DOHH2 (cell line): Measurements from ENCODE around the gene TRIP4.
"Not testable (repeated sequence)": the region's sequence is repeated elsewhere in the genome, so short reads cannot be mapped to it uniquely, and the experiment has no call there.

Source experiments
- H3F3A ChIP-seq: fragments of 200-600 bp; sonication (generic), shearing (Covaris generic); 2 replicates; pipeline ENCODE4 v1.6.0; 2016; ENCODE audit warnings: antibody characterized with exemption, mild to moderate bottlenecking; ENCODE audit not compliant: control insufficient read depth, insufficient read depth
- H3K27ac ChIP-seq: fragments of 200-600 bp; sonication (generic); 2 replicates; pipeline ENCODE4 v1.5.1; 2014; ENCODE audit warnings: low read depth, mild to moderate bottlenecking, low read length, moderate library complexity
- H3K27me3 ChIP-seq: fragments of 200-600 bp; sonication (generic); 2 replicates; pipeline ENCODE4 v1.6.1; 2014; ENCODE audit warnings: mild to moderate bottlenecking, low read length, mixed read lengths; ENCODE audit not compliant: control insufficient read depth
- H3K36me3 ChIP-seq: fragments of 200-600 bp; sonication (generic); 2 replicates; pipeline ENCODE4 v1.6.1; 2014; ENCODE audit warnings: mild to moderate bottlenecking, low read length, moderate library complexity, mixed read lengths; ENCODE audit not compliant: control insufficient read depth
- H3K4me1 ChIP-seq: fragments of 200-600 bp; sonication (generic); 2 replicates; pipeline ENCODE4 v1.6.1; 2014; ENCODE audit warnings: mild to moderate bottlenecking, low read length, mixed read lengths; ENCODE audit not compliant: control insufficient read depth
- H3K4me2 ChIP-seq: fragments of 200-600 bp; sonication (generic); 2 replicates; pipeline ENCODE4 v1.6.0; 2014; ENCODE audit warnings: mild to moderate bottlenecking, low read length, moderate library complexity
- H3K4me3 ChIP-seq: fragments of 200-600 bp; sonication (generic); 2 replicates; pipeline ENCODE4 v1.5.1; 2014; ENCODE audit warnings: mild to moderate bottlenecking, low read length, mixed read lengths
- H3K79me2 ChIP-seq: fragments of 200-600 bp; sonication (generic); 2 replicates; pipeline ENCODE4 v1.6.1; 2014; ENCODE audit warnings: mild to moderate bottlenecking, low read length, mixed read lengths; ENCODE audit not compliant: control insufficient read depth
- H3K9me2 ChIP-seq: fragments of 200-600 bp; sonication (generic); replicated peaks from 2 replicates; pipeline ENCODE4 v1.6.1; 2014; ENCODE audit warnings: mild to moderate bottlenecking, low read length, mixed read lengths; ENCODE audit not compliant: control insufficient read depth
- H3K9me3 ChIP-seq: fragments of 200-600 bp; sonication (generic); 2 replicates; pipeline ENCODE4 v1.6.1; 2014; ENCODE audit warnings: antibody characterized with exemption, low read length, mixed read lengths; ENCODE audit not compliant: control insufficient read depth, insufficient read depth
- H4K20me1 ChIP-seq: fragments of 200-600 bp; sonication (generic); 2 replicates; pipeline ENCODE4 v1.6.0; 2014; ENCODE audit warnings: low read depth, mild to moderate bottlenecking, antibody characterized with exemption, low read length, moderate library complexity; ENCODE audit not compliant: control insufficient read depth, insufficient read depth
- CTCF ChIP-seq: fragments of 200-600 bp; sonication (generic); IDR thresholded peaks from one replicate; pipeline ENCODE4 v1.5.1; 2014; ENCODE audit warnings: antibody characterized with exemption, mild to moderate bottlenecking, low read depth, low read length; ENCODE audit not compliant: poor library complexity, severe bottlenecking
- EZH2phosphoT487 ChIP-seq: fragments of 200-600 bp; sonication (generic); IDR thresholded peaks from 2 replicates; pipeline ENCODE4 v1.6.1; 2017; ENCODE audit warnings: borderline replicate concordance, mild to moderate bottlenecking, antibody characterized with exemption, low read length, moderate library complexity, mixed read lengths

Gene TRIP4

GRCh38 chr15:64389036-64389435 is 1.4 kb downstream of the TRIP4 start:
- no peaks in the 10 kb centered on the region for H4K20me1 ChIP-seq
- no peak overlapping the region for H3K27ac ChIP-seq
- H3K79me2 ChIP-seq: peaks cover 24% of the 10 kb centered on the region
- peaks cover 16% of the 10 kb centered on the region for H3K4me1 ChIP-seq
- peak overlapping the region; percentile 54 for H3K4me2 ChIP-seq
- no peaks in the 10 kb centered on the region for H3K9me3 ChIP-seq
- H3K9me2 ChIP-seq: no peaks in the 10 kb centered on the region
- peak overlapping the region; percentile 78 for H3K4me3 ChIP-seq
- H3K27me3 ChIP-seq: no peaks in the 10 kb centered on the region
- H3K36me3 ChIP-seq: no peaks in the 10 kb centered on the region
- TF ChIP-seq CTCF (no peak), EZH2phosphoT487 (no peak)
- H3F3A ChIP-seq: peaks cover 7% of the 10 kb centered on the region

GRCh38 chr15:64392471-64392870 is 4.8 kb downstream of the TRIP4 start:
- H3K4me1 ChIP-seq, H3K4me2 ChIP-seq, H3K4me3 ChIP-seq, H3K9me3 ChIP-seq, H3F3A ChIP-seq, H3K27ac ChIP-seq, H3K27me3 ChIP-seq, H4K20me1 ChIP-seq, H3K9me2 ChIP-seq: not testable (repeated sequence)
- peaks cover 14% of the 10 kb centered on the region; the same call in 1 of the 2 replicates for H3K36me3 ChIP-seq
- peaks cover 18% of the 10 kb centered on the region for H3K79me2 ChIP-seq

GRCh38 chr15:64396789-64397188 is 9.2 kb downstream of the TRIP4 start:
- H3K4me1 ChIP-seq: no peaks in the 10 kb centered on the region
- no peaks in the 10 kb centered on the region for H3F3A ChIP-seq
- no peak overlapping the region for H3K4me3 ChIP-seq
- no peak for TF ChIP-seq EZH2phosphoT487
- TF ChIP-seq CTCF: no peak
- peaks cover 20% of the 10 kb centered on the region for H3K36me3 ChIP-seq
- H3K27ac ChIP-seq: no peak overlapping the region
- no peaks in the 10 kb centered on the region for H3K9me2 ChIP-seq
- no peaks in the 10 kb centered on the region for H4K20me1 ChIP-seq
- H3K9me3 ChIP-seq: no peaks in the 10 kb centered on the region
- no peaks in the 10 kb centered on the region for H3K27me3 ChIP-seq
- H3K4me2 ChIP-seq: no peak overlapping the region
- H3K79me2 ChIP-seq: no peaks in the 10 kb centered on the region

GRCh38 chr15:64398575-64398974 is 10.9 kb downstream of the TRIP4 start:
- no peaks in the 10 kb centered on the region for H3K9me3 ChIP-seq
- H3K27ac ChIP-seq: no peak overlapping the region
- no peaks in the 10 kb centered on the region for H3K9me2 ChIP-seq
- no peak overlapping the region for H3K4me3 ChIP-seq
- no peaks in the 10 kb centered on the region for H3K4me1 ChIP-seq
- no peak overlapping the region for H3K4me2 ChIP-seq
- TF ChIP-seq CTCF (no peak), EZH2phosphoT487 (no peak)
- 0 out of 2 replicates have a peak, but pooled peaks cover 3% of the 10 kb centered on the region for H3F3A ChIP-seq
- no peaks in the 10 kb centered on the region for H3K79me2 ChIP-seq
- H3K36me3 ChIP-seq: peaks cover 20% of the 10 kb centered on the region
- no peaks in the 10 kb centered on the region for H3K27me3 ChIP-seq
- no peaks in the 10 kb centered on the region for H4K20me1 ChIP-seq
